GM06990 (cell line): ENCODE data around the gene AQP9.
A peak's percentile ranks its signal among the peaks of the same experiment; 100 is the strongest.

Source experiments
- DNase-seq: peaks from one replicate; pipeline ENCODE4 v3.0.0-alpha.2; 2011; ENCODE audit not compliant: insufficient read length; ENCODE audit errors: extremely low read depth
- H3K27me3 ChIP-seq: replicated peaks from 2 replicates; pipeline ENCODE4 v1.6.0; 2011; ENCODE audit warnings: low read length; ENCODE audit not compliant: control insufficient read depth, insufficient read depth
- H3K36me3 ChIP-seq: 2 replicates; pipeline ENCODE4 v1.5.1; 2011; ENCODE audit warnings: low read length; ENCODE audit not compliant: control insufficient read depth, insufficient read depth
- H3K4me3 ChIP-seq: replicated peaks from 2 replicates; pipeline ENCODE4 v1.5.1; 2011; ENCODE audit warnings: low read depth, mild to moderate bottlenecking, control low read depth, low read length
- CTCF ChIP-seq: IDR thresholded peaks from 2 replicates; pipeline ENCODE4 v1.5.1; 2011; ENCODE audit warnings: low read length, control low read depth, mild to moderate bottlenecking, inconsistent platforms; ENCODE audit not compliant: insufficient read depth, poor library complexity, severe bottlenecking

AQP9 gene

GRCh38 chr15:58224068-58224467 lies 85.9 kb downstream of the AQP9 start:
- no peaks in the 10 kb centered on the region for H3K27me3 ChIP-seq
- DNase-seq = no peak
- H3K4me3 ChIP-seq = no peak overlapping the region
- no peaks in the 10 kb centered on the region for H3K36me3 ChIP-seq
- no peak for TF ChIP-seq CTCF

GRCh38 chr15:58227706-58228543 lies 89.7 kb downstream of the AQP9 start:
- peaks cover 2% of the 10 kb centered on the region for H3K27me3 ChIP-seq
- TF ChIP-seq CTCF = peak; percentile 82
- no peak for DNase-seq
- no peaks in the 10 kb centered on the region for H3K36me3 ChIP-seq
- no peak overlapping the region for H3K4me3 ChIP-seq

GRCh38 chr15:58228718-58229117 lies 90.5 kb downstream of the AQP9 start:
- Histone ChIP-seq H3K27me3 (peaks cover 2% of the 10 kb centered on the region), H3K36me3 (no peaks in the 10 kb centered on the region), H3K4me3 (no peak overlapping the region)
- no peak for DNase-seq
- TF ChIP-seq CTCF = no peak

GRCh38 chr15:58229297-58229768 lies 91.2 kb downstream of the AQP9 start:
- no peaks in the 10 kb centered on the region for H3K36me3 ChIP-seq
- no peak for TF ChIP-seq CTCF
- DNase-seq = no peak
- no peak overlapping the region for H3K4me3 ChIP-seq
- peaks cover 2% of the 10 kb centered on the region for H3K27me3 ChIP-seq

GRCh38 chr15:58232281-58233065 lies 94.3 kb downstream of the AQP9 start:
- no peak overlapping the region for H3K4me3 ChIP-seq
- DNase-seq = no peak
- H3K36me3 ChIP-seq = no peaks in the 10 kb centered on the region
- TF ChIP-seq CTCF = no peak
- peaks cover 2% of the 10 kb centered on the region for H3K27me3 ChIP-seq
